ENCODE measurements around the gene RBM48.
"Not testable (repeated sequence)": the region's sequence is repeated elsewhere in the genome, so short reads cannot be mapped to it uniquely, and the experiment has no call there.

The RBM48 gene

GRCh38 chr7:92528188-92528957 is at the start of gene RBM48, which contains the start of gene PEX1:
TSS of gene RBM48 (plus strand) at chr7:92528795. CDS start at chr7:92528814, 19 bp downstream.
TSS of gene PEX1 (minus strand) at chr7:92528520. CDS start at chr7:92528435, 85 bp downstream.
- peak; percentile 95 for DNase-seq (ENCODE audit: extremely low spot score)

DNA sequence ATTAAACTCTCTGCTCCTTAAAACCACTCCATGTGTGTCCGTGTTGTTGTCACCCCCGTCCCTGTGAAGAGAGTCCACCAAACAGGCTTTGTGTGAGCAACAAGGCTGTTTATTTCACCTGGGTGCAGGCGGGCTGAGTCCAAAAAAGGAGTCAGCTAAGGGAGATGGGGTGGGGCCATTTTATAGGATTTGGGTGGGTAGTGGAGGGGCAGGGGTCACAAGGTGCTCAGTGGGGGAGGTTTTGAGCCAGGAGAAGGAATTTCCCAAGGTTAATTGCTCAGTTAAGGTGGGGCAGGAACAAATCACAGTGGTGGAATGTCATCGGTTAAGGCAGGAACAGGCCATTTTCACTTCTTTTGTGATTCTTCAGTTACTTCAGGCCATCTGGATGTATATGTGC is 49.4 kb upstream of the RBM48 start:
- CTCF ChIA-PET = interaction anchor here (1.0 kb wide), 1 partner anchor 17 kb away, joined by 3 read pairs; no protein-coding TSS in a partner anchor
- DNase-seq (ENCODE audit: extremely low spot score); POLR2A ChIA-PET: not testable (repeated sequence)

More at GRCh38 chr7:92528188-92528957, at the start of gene RBM48, which contains the start of gene PEX1:
- TF ChIP-seq, protein P1, sequence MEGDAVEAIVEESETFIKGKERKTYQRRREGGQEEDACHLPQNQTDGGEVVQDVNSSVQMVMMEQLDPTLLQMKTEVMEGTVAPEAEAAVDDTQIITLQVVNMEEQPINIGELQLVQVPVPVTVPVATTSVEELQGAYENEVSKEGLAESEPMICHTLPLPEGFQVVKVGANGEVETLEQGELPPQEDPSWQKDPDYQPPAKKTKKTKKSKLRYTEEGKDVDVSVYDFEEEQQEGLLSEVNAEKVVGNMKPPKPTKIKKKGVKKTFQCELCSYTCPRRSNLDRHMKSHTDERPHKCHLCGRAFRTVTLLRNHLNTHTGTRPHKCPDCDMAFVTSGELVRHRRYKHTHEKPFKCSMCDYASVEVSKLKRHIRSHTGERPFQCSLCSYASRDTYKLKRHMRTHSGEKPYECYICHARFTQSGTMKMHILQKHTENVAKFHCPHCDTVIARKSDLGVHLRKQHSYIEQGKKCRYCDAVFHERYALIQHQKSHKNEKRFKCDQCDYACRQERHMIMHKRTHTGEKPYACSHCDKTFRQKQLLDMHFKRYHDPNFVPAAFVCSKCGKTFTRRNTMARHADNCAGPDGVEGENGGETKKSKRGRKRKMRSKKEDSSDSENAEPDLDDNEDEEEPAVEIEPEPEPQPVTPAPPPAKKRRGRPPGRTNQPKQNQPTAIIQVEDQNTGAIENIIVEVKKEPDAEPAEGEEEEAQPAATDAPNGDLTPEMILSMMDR (IDR thresholded peaks at IDR 0.05; ENCODE audit: control extremely low read depth, extremely low read depth, low read depth, missing control alignments) = peak; percentile 79
- ChIA-PET POLR2A (interaction anchor here (0.5 to 1.8 kb wide), 10 partner anchors 10 to 1308 kb away, joined by 3 to 9 read pairs (median 4); partner anchors contain the start of genes AKAP9, ANKIB1 and KRIT1), CTCF (interaction anchor here (0.8 to 1.7 kb wide), 16 partner anchors 9 to 104 kb away, joined by 3 to 14 read pairs (median 4); partner anchors contain the start of gene GATAD1)

- POLR2A ChIA-PET, CTCF ChIA-PET: not testable (repeated sequence)
Measured at GRCh38 chr7:92483624-92484023, 45.0 kb upstream of the RBM48 start.

DNA sequence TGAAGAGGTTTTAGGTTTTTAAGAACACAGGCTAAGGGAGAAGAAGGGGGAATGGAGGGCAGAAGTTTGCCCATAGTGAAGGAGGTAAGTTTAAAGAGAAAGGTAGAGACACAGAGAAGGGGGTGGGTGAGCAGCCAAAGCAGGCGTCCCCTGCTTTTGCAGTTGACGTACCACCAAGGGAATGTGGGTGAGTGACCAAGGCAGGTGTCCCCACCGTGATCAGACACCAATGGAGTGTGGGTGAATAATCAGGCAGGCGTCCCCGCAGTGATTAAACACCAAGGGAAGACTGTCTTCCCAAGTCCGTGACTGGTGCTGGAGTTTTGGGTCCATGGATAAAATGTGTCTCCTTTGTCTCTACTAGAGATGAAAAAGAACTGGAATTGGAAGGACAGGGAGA is 44.4 kb upstream of the RBM48 start:
- DNase-seq (ENCODE audit: extremely low spot score); POLR2A ChIA-PET: not testable (repeated sequence)
- CTCF ChIA-PET = interaction anchor here (1.2 kb wide), 1 partner anchor 23 kb away, joined by 3 read pairs; no protein-coding TSS in a partner anchor

More at GRCh38 chr7:92483624-92484023, 45.0 kb upstream of the RBM48 start:
- DNase-seq (ENCODE audit: extremely low spot score) = not testable (repeated sequence)

- DNase-seq (ENCODE audit: extremely low spot score) = no peak
- TF ChIP-seq, protein P1 (IDR thresholded peaks at IDR 0.05; ENCODE audit: control extremely low read depth, extremely low read depth, low read depth, missing control alignments) = no peak
- CTCF ChIA-PET = interaction anchor here (1.2 kb wide), 1 partner anchor 24 kb away, joined by 3 read pairs; no protein-coding TSS in a partner anchor
- POLR2A ChIA-PET = no interaction called here
Measured at GRCh38 chr7:92485267-92485892, 43.2 kb upstream of the RBM48 start.

GRCh38 chr7:92485974-92486373 is 42.6 kb upstream of the RBM48 start:
- no peak for DNase-seq (ENCODE audit: extremely low spot score)
- TF ChIP-seq, protein P1 (IDR thresholded peaks at IDR 0.05; ENCODE audit: control extremely low read depth, extremely low read depth, low read depth, missing control alignments) = no peak
- ChIA-PET CTCF (no interaction called here), POLR2A (no interaction called here)

GRCh38 chr7:92487804-92488203 is 40.8 kb upstream of the RBM48 start:
- POLR2A ChIA-PET = no interaction called here
- CTCF ChIA-PET = interaction anchor here (1.1 kb wide), 1 partner anchor 27 kb away, joined by 6 read pairs; no protein-coding TSS in a partner anchor
- TF ChIP-seq, protein P1 (IDR thresholded peaks at IDR 0.05; ENCODE audit: control extremely low read depth, extremely low read depth, low read depth, missing control alignments) = no peak
- no peak for DNase-seq (ENCODE audit: extremely low spot score)

DNA sequence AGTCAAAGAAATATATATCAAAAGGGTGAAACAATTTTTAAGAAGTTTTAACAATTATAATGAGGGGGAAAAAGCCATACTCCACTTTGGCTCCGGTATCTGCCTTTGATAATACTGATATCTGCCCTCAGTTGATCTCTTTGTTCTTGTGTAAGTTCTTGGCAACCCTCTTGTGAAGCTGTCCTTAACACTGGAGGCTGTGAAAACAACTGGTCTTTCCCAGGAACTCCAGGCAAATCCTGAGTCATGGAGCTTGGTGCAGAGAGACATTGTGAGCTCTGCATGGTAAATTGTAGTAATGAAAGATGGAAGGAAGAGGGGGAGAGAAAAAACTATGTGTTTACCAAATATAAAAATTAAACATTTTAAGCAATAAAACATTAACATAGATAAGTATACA is 39.0 kb upstream of the RBM48 start:
- CTCF ChIA-PET = interaction anchor here (0.9 to 1.7 kb wide), 5 partner anchors 9 to 28 kb away, joined by 3 to 6 read pairs (median 4); no protein-coding TSS in a partner anchor
- TF ChIP-seq, protein P1 (IDR thresholded peaks at IDR 0.05; ENCODE audit: control extremely low read depth, extremely low read depth, low read depth, missing control alignments) = no peak
- DNase-seq (ENCODE audit: extremely low spot score) = no peak
- POLR2A ChIA-PET = no interaction called here

Data from GM10248 (cell line).